C4-2B (cell line): Measurements from ENCODE around the gene ZFAND6.

Source experiments
- ZFX ChIP-seq: fragments of 450-650 bp; IDR thresholded peaks from 2 replicates; pipeline ENCODE4 v1.6.1; 2017
- TF ChIP-seq, protein P1 (sequence below): fragments of 450-650 bp; conservative IDR thresholded peaks from 2 replicates; pipeline ENCODE4 v1.5.1; 2017; ENCODE audit warnings: mild to moderate bottlenecking

GRCh38 chr15:80182611-80183261 lies 123.3 kb downstream of the ZFAND6 start:
- TF ChIP-seq, protein P1, sequence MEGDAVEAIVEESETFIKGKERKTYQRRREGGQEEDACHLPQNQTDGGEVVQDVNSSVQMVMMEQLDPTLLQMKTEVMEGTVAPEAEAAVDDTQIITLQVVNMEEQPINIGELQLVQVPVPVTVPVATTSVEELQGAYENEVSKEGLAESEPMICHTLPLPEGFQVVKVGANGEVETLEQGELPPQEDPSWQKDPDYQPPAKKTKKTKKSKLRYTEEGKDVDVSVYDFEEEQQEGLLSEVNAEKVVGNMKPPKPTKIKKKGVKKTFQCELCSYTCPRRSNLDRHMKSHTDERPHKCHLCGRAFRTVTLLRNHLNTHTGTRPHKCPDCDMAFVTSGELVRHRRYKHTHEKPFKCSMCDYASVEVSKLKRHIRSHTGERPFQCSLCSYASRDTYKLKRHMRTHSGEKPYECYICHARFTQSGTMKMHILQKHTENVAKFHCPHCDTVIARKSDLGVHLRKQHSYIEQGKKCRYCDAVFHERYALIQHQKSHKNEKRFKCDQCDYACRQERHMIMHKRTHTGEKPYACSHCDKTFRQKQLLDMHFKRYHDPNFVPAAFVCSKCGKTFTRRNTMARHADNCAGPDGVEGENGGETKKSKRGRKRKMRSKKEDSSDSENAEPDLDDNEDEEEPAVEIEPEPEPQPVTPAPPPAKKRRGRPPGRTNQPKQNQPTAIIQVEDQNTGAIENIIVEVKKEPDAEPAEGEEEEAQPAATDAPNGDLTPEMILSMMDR = no peak
- TF ChIP-seq ZFX = no peak
